NCI-H446 (cell line): ENCODE measurements around the gene CAMK1.
A peak's percentile ranks its signal among the peaks of the same experiment; 100 is the strongest.
"Not testable (repeated sequence)": the region's sequence is repeated elsewhere in the genome, so short reads cannot be mapped to it uniquely, and the experiment has no call there.

Experiments
- DNase-seq, 2 experiments: peaks; one replicate each; lab custom pipeline; 2025; lab: John Stamatoyannopoulos, UW

The CAMK1 gene

GRCh38 chr3:9776896-9777693 is 7.3 kb upstream of the CAMK1 start:
- no peak for DNase-seq

- not testable (repeated sequence) for DNase-seq
Observed at GRCh38 chr3:9771007-9771406, 1.3 kb upstream of the CAMK1 start.

- DNase-seq = peak in 1 of 2 experiments; percentile 53
Observed at GRCh38 chr3:9770276-9770812, 597 bp upstream of the CAMK1 start.

GRCh38 chr3:9769012-9769411 is 735 bp downstream of the CAMK1 start:
- no peak for DNase-seq

GRCh38 chr3:9768141-9768775 is 1.5 kb downstream of the CAMK1 start:
- DNase-seq = no peak

- no peak for DNase-seq
Observed at GRCh38 chr3:9767418-9767817, 2.3 kb downstream of the CAMK1 start.

GRCh38 chr3:9765865-9766264 is 3.9 kb downstream of the CAMK1 start:
- no peak for DNase-seq

GRCh38 chr3:9762871-9763270 is 6.9 kb downstream of the CAMK1 start:
- DNase-seq = no peak

- no peak for DNase-seq
Observed at GRCh38 chr3:9761919-9762318, 7.8 kb downstream of the CAMK1 start.

- no peak for DNase-seq
Observed at GRCh38 chr3:9760779-9761505, 8.8 kb downstream of the CAMK1 start.

GRCh38 chr3:9757427-9757826 is 12.3 kb downstream of the CAMK1 start:
- DNase-seq = no peak

- DNase-seq = no peak
Observed at GRCh38 chr3:9754678-9755077, 15.1 kb downstream of the CAMK1 start.

GRCh38 chr3:9750556-9751411 is 19.0 kb downstream of the CAMK1 start:
- no peak for DNase-seq

- DNase-seq = peak; percentile 86 to 94
Observed at GRCh38 chr3:9749645-9750555, 19.8 kb downstream of the CAMK1 start, which contains the start of gene OGG1. Gene OGG1, plus strand, starts transcription at chr3:9749952. Its CDS starts 335 bp downstream, at chr3:9750287.

- peak in 1 of 2 experiments; percentile 44 for DNase-seq
Observed at GRCh38 chr3:9749296-9749644, 20.5 kb downstream of the CAMK1 start.

- DNase-seq = no peak
Observed at GRCh38 chr3:9748031-9748430, 21.7 kb downstream of the CAMK1 start.

GRCh38 chr3:9747267-9747666 is 22.5 kb downstream of the CAMK1 start:
- DNase-seq = no peak

- peak in 1 of 2 experiments; percentile 33 for DNase-seq
Observed at GRCh38 chr3:9746330-9746729, 23.4 kb downstream of the CAMK1 start.

- no peak for DNase-seq
Observed at GRCh38 chr3:9745521-9745920, 24.2 kb downstream of the CAMK1 start.

GRCh38 chr3:9744162-9744561 is 25.6 kb downstream of the CAMK1 start:
- DNase-seq = no peak

- no peak for DNase-seq
Observed at GRCh38 chr3:9743548-9743947, 26.2 kb downstream of the CAMK1 start.
